Heart right ventricle (tissue), 16 donors: ENCODE data around the gene NCL. TPM values are rescaled to one million over a fixed set of nuclear protein-coding genes. Genes with fewer than 3 reads are reported as not detected.

Experiments
- ATAC-seq, 8 donors: fragments of 200-7000 bp; cut with Tn5 transposase; one replicate each; pipeline ENCODE4 v1.9.1; 2020; ENCODE audit warnings: mild to moderate bottlenecking in 8 of 8, moderate library complexity in 8 of 8, moderate number of reproducible peaks in 1 of 8
- DNase-seq, 2 donors: peaks; one replicate each; pipeline ENCODE4 v3.0.0-alpha.2; 2020
- H3K27ac ChIP-seq, 10 donors: fragments of 200-600 bp; sonication (generic) in 2 of 10; one replicate each; pipeline versions ENCODE4 v1.5.0 to v1.8.0; 2020 to 2022; ENCODE audit warnings: mild to moderate bottlenecking in 3 of 10
- H3K27me3 ChIP-seq, 7 donors: fragments of 200-600 bp; one replicate each; pipeline ENCODE4 v1.8.0; 2021 to 2022; ENCODE audit warnings: mild to moderate bottlenecking in 2 of 7
- H3K36me3 ChIP-seq, 9 donors: fragments of 200-600 bp; sonication (generic) in 1 of 9; one replicate each; pipeline versions ENCODE4 v1.5.0 to v1.8.0; 2020 to 2022; ENCODE audit warnings: mild to moderate bottlenecking in 2 of 9
- H3K4me1 ChIP-seq, 9 donors: fragments of 200-600 bp; sonication (generic) in 1 of 9; one replicate each; pipeline versions ENCODE4 v1.5.0 to v1.8.0; 2020 to 2022; ENCODE audit warnings: mild to moderate bottlenecking in 4 of 9
- H3K4me3 ChIP-seq, 10 donors: fragments of 200-600 bp; sonication (generic) in 2 of 10; one replicate each; pipeline versions ENCODE4 v1.5.0 to v1.8.0; 2020 to 2022; ENCODE audit warnings: mild to moderate bottlenecking in 7 of 10, moderate library complexity in 2 of 10
- H3K9me3 ChIP-seq, 11 donors: fragments of 200-600 bp in 10 of 11; sonication (generic) in 2 of 11; one replicate each; pipeline versions ENCODE4 v1.5.0 to v1.8.0; 2013 to 2022; ENCODE audit warnings: mild to moderate bottlenecking in 2 of 11, control low read depth in 1 of 11, moderate library complexity in 1 of 11
- WGBS, 2 donors: extraction: QIAGEN DNeasy Blood & Tissue Kit; methylation state at CpG; one replicate each; pipeline ENCODE4 v1.1.7; 2013; ENCODE audit warnings: inconsistent platforms in 1 of 2; 5-methylcytosine and 5-hydroxymethylcytosine counted together
- intact Hi-C, 10 donors: fragments of 100-400 bp; cut with DNase I; formaldehyde crosslinking; loops; one replicate each; pipeline versions ENCODE4 v1.11.1 to v1.14.2; 2022
- polyA plus RNA-seq, 2 donors: library from polyadenylated mRNA; stranded (reverse); fragments of 200-250 nt; gene quantifications; one replicate each; pipeline ENCODE4 v1.2.3, GENCODE V29; 2013
- total RNA-seq, 10 donors: library from RNA; stranded (reverse); fragmentation: NEBNext Ultra II Directional in 3 of 10; extraction: Animal tissue kit (Norgen Biotek cat#: 25700) in 3 of 10; gene quantifications; one replicate each; pipeline versions ENCODE4 v1.2.1 to v1.2.4, GENCODE V29; 2021 to 2023
- TF ChIP-seq, protein P1 (sequence below), 9 donors: fragments of 200-600 bp; sonication (generic) in 2 of 9; IDR thresholded peaks; one replicate each; pipeline versions ENCODE4 v1.5.0 to v1.8.0; 2021 to 2022; ENCODE audit warnings: antibody characterized with exemption in 9 of 9, mild to moderate bottlenecking in 5 of 9, moderate library complexity in 1 of 9
- donor health status: Arrhythmogenic right ventricular cardiomyopathy.
- donor health status: ischemic (EF 13 %, LVEDD 7.1; RV severe dilation, severe dysfunction).
- donor health status: healthy with polysubstance abuse.
- donor health status: DM: no; HTN: yes; CAD: no.
- donor health status: DM: no; HTN: no; CAD: no.
- donor health status: ischemic (EF 25% LVEDD 6.9; RV normal size, moderate dysfunction).
- donor health status: ischemic (EF 25% LVEDD 5.7; RV mildly dilated, moderate dysfunction).
- donor health status: healthy.
- donor health status: DM: yes; HTN: yes; CAD: no.
- donor health status: Ischemic cardiomyopathy.
- donor health status: ischemic (EF 35%, LVEDD 5.7; RV mildly dilated, moderate dysfunction).
- donor health status: nonischemic (EF 11% LVEDD 7.7; RV severe dilation, severe dysfunction).
- donor health status: DM: yes; HTN: yes; CAD: no.
- donor health status: PGD.
- donor health status: ischemic (EF 29% LVEDD 5.4; RV normal size, mild dysfunction).
- donor health status: nonischemic (EF 23%, LVEDD 6.1; RV moderate dilation, normal function).

Gene NCL
- total and polyA plus RNA-seq, 12 donors, result 127 to 363 (median 300) TPM

DNA sequence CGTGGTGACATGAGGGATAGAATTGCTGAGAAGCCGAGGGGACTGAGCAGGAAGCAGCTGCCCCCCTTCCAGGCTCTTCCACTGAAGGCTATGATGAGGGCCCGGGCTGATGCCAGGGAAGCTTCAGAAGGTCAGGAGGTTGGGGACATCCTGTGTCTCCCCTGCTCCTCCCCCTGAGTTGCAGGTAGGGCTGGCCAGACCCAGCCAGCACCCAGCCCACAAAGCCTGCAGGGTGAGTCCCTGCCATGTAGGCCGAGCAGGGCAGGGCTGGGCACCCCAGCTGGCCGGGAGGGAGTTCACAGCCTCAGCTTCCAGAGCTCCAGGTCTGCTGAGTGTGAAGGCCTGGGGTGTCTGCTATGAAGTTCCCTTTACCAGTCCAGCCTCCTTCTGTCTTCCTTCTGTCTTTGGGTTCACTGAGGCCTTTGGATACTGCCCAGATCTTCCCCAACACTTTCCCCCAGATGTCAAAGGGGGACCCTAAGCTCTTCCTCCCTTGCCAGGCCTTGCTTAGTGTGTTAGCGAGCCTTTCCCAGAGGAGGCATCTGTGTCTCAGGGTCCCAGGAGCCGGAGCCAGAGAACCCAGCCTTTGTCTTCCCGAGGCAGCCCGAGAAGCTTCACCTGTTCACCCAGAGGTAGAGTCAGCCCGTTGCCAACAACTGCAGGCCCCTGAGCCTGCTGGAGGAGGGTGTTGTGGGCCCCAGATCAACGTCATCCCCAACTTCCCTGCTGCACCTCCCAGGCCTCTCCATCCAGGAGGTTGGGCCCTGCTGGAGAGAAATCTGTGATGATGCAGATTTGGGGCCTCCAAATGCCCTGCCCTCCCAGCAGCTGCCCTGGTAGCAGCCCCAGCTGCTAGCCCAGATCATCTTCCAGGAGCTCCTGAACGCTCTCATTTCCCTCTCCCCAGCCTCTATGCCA lies 3.6 kb upstream of the NCL start:
- ATAC-seq (no peak), DNase-seq (no peak)
- Histone ChIP-seq H3K27me3 (no peaks in the 10 kb centered on the region), H3K36me3 (peaks cover 0 to 3% (median 0%) of the 10 kb centered on the region in 9 donors), H3K4me3 (no peak overlapping the region), H3K27ac (no peak overlapping the region), H3K9me3 (no peaks in the 10 kb centered on the region), H3K4me1 (peaks cover 0 to 28% (median 17%) of the 10 kb centered on the region in 9 donors)
- TF ChIP-seq, protein P1, sequence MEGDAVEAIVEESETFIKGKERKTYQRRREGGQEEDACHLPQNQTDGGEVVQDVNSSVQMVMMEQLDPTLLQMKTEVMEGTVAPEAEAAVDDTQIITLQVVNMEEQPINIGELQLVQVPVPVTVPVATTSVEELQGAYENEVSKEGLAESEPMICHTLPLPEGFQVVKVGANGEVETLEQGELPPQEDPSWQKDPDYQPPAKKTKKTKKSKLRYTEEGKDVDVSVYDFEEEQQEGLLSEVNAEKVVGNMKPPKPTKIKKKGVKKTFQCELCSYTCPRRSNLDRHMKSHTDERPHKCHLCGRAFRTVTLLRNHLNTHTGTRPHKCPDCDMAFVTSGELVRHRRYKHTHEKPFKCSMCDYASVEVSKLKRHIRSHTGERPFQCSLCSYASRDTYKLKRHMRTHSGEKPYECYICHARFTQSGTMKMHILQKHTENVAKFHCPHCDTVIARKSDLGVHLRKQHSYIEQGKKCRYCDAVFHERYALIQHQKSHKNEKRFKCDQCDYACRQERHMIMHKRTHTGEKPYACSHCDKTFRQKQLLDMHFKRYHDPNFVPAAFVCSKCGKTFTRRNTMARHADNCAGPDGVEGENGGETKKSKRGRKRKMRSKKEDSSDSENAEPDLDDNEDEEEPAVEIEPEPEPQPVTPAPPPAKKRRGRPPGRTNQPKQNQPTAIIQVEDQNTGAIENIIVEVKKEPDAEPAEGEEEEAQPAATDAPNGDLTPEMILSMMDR (IDR thresholded peaks at IDR 0.05), result no peak
- WGBS, 2 donors, result 86% methylated on average over 12 of the region's 12 CpGs
- intact Hi-C loops, result no loop called here

GRCh38 chr2:231467016-231467545 lies 2.8 kb upstream of the NCL start:
- WGBS, 2 donors, result 92 to 94% methylated on average over 4 of the region's 4 CpGs
- intact Hi-C loops, result no loop called here
- Histone ChIP-seq H3K36me3 (peaks cover 0 to 11% (median 5%) of the 10 kb centered on the region in 9 donors), H3K4me1 (peaks cover 0 to 36% (median 25%) of the 10 kb centered on the region in 9 donors), H3K27ac (no peak overlapping the region), H3K4me3 (no peak overlapping the region), H3K9me3 (no peaks in the 10 kb centered on the region), H3K27me3 (no peaks in the 10 kb centered on the region)
- TF ChIP-seq, protein P1 (IDR thresholded peaks at IDR 0.05), result no peak
- DNase-seq (no peak), ATAC-seq (no peak)

DNA sequence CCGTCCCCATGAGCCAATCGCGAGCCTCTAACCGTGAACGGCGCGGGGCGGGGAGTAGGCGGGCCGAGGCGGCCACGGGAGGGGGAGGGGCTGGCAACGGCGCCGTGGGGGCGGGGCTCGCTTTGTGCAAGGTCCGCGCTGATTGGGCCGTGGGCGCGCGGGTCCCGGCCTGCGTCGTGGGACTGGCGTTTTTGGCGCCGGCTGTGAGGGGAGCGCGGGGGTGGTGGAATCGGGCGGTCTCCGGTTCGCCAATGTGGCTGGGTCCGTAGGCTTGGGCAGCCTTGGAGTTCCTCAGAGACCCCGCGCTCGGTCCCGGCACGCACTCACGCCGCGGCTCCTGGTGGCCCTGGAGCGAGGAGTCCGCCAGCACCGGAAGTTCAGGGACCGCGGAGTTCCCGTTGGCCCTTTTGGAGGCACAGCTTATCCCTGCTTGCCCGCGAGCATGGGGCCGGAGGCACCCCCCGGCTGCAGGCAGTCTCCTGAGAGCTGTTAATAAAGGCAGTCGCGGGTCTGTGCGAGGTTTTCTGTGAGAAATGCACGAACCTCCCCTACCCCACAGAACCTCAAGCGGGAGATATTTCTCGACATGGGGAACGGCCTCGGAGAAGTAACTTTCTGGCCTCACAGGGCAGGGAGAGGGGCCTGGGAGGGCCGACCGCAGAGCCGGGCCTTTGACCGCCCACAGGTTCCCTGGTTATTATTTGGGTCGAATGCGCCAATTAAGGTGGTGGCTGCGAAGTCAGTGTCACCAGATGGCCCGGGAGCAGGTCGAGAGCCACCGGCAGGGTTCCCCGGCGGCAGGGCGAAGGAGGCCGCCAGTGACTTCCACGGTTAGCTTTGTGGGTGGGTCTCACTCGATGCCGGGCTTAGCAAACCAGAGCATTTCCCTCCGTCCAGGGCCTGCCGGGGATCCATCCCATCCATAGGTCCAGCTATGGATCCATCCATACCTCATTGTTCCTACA lies 574 bp upstream of the NCL start:
- Histone ChIP-seq H3K27me3 (no peaks in the 10 kb centered on the region), H3K27ac (peak overlapping the region; percentile 82 to 100 (median 96)), H3K4me3 (peak overlapping the region; percentile 44 to 100 (median 86)), H3K4me1 (peaks cover 0 to 58% (median 32%) of the 10 kb centered on the region in 9 donors), H3K36me3 (peaks cover 0 to 34% (median 27%) of the 10 kb centered on the region in 9 donors), H3K9me3 (no peaks in the 10 kb centered on the region)
- peak; percentile 98 to 99 for DNase-seq
- ATAC-seq, result peak; percentile 96 to 98 (median 97)
- intact Hi-C loops, result no loop called here
- 2% methylated on average over 66 to 81 of the region's 81 CpGs for whole genome bisulfite sequencing, 2 donors
- TF ChIP-seq, protein P1 (IDR thresholded peaks at IDR 0.05), result no peak
